Activated naive CD8-positive, alpha-beta T cell treated with anti-CD3 and anti-CD28 coated beads, Interleukin-2, amount 50 U/mL, for 24 hours (primary cell): ENCODE results near the gene ZNF774.
"Not testable (repeated sequence)": the region's sequence is repeated elsewhere in the genome, so short reads cannot be mapped to it uniquely, and the experiment has no call there.

Source experiments
- ATAC-seq: fragments of 150-1000 bp; cut with Tn5 transposase; one replicate; pipeline ENCODE4 v1.10.0; 2021
- DNase-seq: peaks from one replicate; pipeline ENCODE4 v3.0.0; 2021
- H3K27ac Mint-ChIP-seq: one replicate; pipeline ENCODE4 v1.8.0; 2021; ENCODE audit warnings: mild to moderate bottlenecking, mixed read lengths
- H3K27me3 Mint-ChIP-seq: one replicate; pipeline ENCODE4 v1.8.0; 2021; ENCODE audit warnings: mixed read lengths
- H3K36me3 Mint-ChIP-seq: one replicate; pipeline ENCODE4 v1.8.0; 2021; ENCODE audit warnings: low read depth, mixed read lengths
- H3K4me1 Mint-ChIP-seq: one replicate; pipeline ENCODE4 v1.8.0; 2021; ENCODE audit warnings: mixed read lengths
- H3K4me3 Mint-ChIP-seq: one replicate; pipeline ENCODE4 v1.8.0; 2021; ENCODE audit warnings: mild to moderate bottlenecking, moderate library complexity, mixed read lengths
- H3K9me3 Mint-ChIP-seq: one replicate; pipeline ENCODE4 v1.8.0; 2021; ENCODE audit warnings: mixed read lengths

The ZNF774 gene

GRCh38 chr15:90410316-90410715, 58.2 kb downstream of the ZNF774 start:
- Mint-ChIP-seq H3K36me3 (peaks cover 21% of the 10 kb centered on the region), H3K4me1 (peaks cover 90% of the 10 kb centered on the region)
- not testable (repeated sequence) for H3K9me3 Mint-ChIP-seq, DNase-seq, H3K27ac Mint-ChIP-seq, H3K27me3 Mint-ChIP-seq, H3K4me3 Mint-ChIP-seq, ATAC-seq

- Mint-ChIP-seq H3K27ac (no peak overlapping the region), H3K36me3 (peaks cover 29% of the 10 kb centered on the region), H3K4me1 (peaks cover 90% of the 10 kb centered on the region), H3K9me3 (peaks cover 5% of the 10 kb centered on the region), H3K4me3 (no peak overlapping the region), H3K27me3 (no peaks in the 10 kb centered on the region)
- ATAC-seq (no peak), DNase-seq (no peak)
Measured at GRCh38 chr15:90411176-90411575, 59.1 kb downstream of the ZNF774 start.
